Measurements from ENCODE around the gene CDH5.

GRCh38 chr16:66322174-66322573 lies 44.3 kb upstream of the CDH5 start:
- TF ChIP-seq, protein P1, sequence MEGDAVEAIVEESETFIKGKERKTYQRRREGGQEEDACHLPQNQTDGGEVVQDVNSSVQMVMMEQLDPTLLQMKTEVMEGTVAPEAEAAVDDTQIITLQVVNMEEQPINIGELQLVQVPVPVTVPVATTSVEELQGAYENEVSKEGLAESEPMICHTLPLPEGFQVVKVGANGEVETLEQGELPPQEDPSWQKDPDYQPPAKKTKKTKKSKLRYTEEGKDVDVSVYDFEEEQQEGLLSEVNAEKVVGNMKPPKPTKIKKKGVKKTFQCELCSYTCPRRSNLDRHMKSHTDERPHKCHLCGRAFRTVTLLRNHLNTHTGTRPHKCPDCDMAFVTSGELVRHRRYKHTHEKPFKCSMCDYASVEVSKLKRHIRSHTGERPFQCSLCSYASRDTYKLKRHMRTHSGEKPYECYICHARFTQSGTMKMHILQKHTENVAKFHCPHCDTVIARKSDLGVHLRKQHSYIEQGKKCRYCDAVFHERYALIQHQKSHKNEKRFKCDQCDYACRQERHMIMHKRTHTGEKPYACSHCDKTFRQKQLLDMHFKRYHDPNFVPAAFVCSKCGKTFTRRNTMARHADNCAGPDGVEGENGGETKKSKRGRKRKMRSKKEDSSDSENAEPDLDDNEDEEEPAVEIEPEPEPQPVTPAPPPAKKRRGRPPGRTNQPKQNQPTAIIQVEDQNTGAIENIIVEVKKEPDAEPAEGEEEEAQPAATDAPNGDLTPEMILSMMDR (conservative IDR thresholded peaks at IDR 0.05; ENCODE audit: low read depth, low read length): no peak
- TF ChIP-seq EZH2 (IDR thresholded peaks at IDR 0.05; ENCODE audit: low read length, unreplicated experiment): no peak

Data from PC-3 (cell line).